Ovary (tissue), 3 donors: ENCODE data around the gene MAGI1.

Source experiments
- EP300 ChIP-seq: sonication (generic); formaldehyde crosslinking; IDR thresholded peaks from one replicate; pipeline ENCODE4 v1.6.1; 2017; ENCODE audit warnings: antibody characterized with exemption
- POLR2A ChIP-seq: fragments of 450-650 bp; IDR thresholded peaks from one replicate; pipeline ENCODE4 v1.6.1; 2017; ENCODE audit warnings: antibody characterized with exemption, mild to moderate bottlenecking, moderate library complexity
- TF ChIP-seq, protein P1 (sequence below), 3 donors: fragments of 450-650 bp in 2 of 3; fragments of 200-600 bp in 1 of 3; IDR thresholded peaks; one replicate each; pipeline versions ENCODE4 v1.5.1 to v1.8.0; 2016 to 2022; ENCODE audit warnings: antibody characterized with exemption in 3 of 3, mild to moderate bottlenecking in 1 of 3
- donor health status: DM: no; HTN: no; CAD: no.

GRCh38 chr3:65588884-65589283 lies 449.8 kb downstream of the MAGI1 start:
- TF ChIP-seq, protein P1, sequence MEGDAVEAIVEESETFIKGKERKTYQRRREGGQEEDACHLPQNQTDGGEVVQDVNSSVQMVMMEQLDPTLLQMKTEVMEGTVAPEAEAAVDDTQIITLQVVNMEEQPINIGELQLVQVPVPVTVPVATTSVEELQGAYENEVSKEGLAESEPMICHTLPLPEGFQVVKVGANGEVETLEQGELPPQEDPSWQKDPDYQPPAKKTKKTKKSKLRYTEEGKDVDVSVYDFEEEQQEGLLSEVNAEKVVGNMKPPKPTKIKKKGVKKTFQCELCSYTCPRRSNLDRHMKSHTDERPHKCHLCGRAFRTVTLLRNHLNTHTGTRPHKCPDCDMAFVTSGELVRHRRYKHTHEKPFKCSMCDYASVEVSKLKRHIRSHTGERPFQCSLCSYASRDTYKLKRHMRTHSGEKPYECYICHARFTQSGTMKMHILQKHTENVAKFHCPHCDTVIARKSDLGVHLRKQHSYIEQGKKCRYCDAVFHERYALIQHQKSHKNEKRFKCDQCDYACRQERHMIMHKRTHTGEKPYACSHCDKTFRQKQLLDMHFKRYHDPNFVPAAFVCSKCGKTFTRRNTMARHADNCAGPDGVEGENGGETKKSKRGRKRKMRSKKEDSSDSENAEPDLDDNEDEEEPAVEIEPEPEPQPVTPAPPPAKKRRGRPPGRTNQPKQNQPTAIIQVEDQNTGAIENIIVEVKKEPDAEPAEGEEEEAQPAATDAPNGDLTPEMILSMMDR (IDR thresholded peaks at IDR 0.05) = no peak
- TF ChIP-seq EP300 (no peak), POLR2A (no peak)
